GM23338 (cell line): ENCODE data around the gene NTN1. TPM values are rescaled to one million over a fixed set of nuclear protein-coding genes. Genes with fewer than 3 reads are reported as not detected.

Source experiments
- ATAC-seq: fragments of 200-7000 bp; cut with Tn5 transposase; 3 replicates; pipeline ENCODE4 v1.9.1; 2020
- DNase-seq: peaks from one replicate; pipeline ENCODE4 v3.0.0-alpha.2; 2015; ENCODE audit warnings: low spot score
- H2AFZ ChIP-seq: fragments of 200-600 bp; sonication (generic); 2 replicates; pipeline ENCODE4 v1.8.0; 2016; ENCODE audit warnings: antibody characterized with exemption, mild to moderate bottlenecking, moderate library complexity
- H3F3A ChIP-seq: fragments of 200-600 bp; sonication (generic); replicated peaks from 2 replicates; pipeline ENCODE4 v1.8.0; 2017; ENCODE audit warnings: antibody characterized with exemption, mixed run types, low read depth
- H3K27ac ChIP-seq: fragments of 200-600 bp; sonication (generic); 2 replicates; pipeline ENCODE4 v1.6.1; 2016; ENCODE audit warnings: low read depth
- H3K27me3 ChIP-seq: fragments of 200-600 bp; sonication (generic); 2 replicates; pipeline ENCODE4 v1.8.0; 2016; ENCODE audit warnings: mild to moderate bottlenecking, mixed run types, moderate library complexity; ENCODE audit not compliant: insufficient read depth
- H3K36me3 ChIP-seq: fragments of 200-600 bp; sonication (generic); 2 replicates; pipeline ENCODE4 v1.8.0; 2016; ENCODE audit warnings: mild to moderate bottlenecking; ENCODE audit not compliant: insufficient read depth
- H3K4me1 ChIP-seq: fragments of 200-600 bp; sonication (generic); 2 replicates; pipeline ENCODE4 v1.8.0; 2016; ENCODE audit warnings: mild to moderate bottlenecking, moderate library complexity; ENCODE audit not compliant: insufficient read depth
- H3K4me2 ChIP-seq: fragments of 200-600 bp; sonication (generic); 2 replicates; pipeline ENCODE4 v1.7.1; 2017; ENCODE audit warnings: mixed run types
- H3K4me3 ChIP-seq: fragments of 200-600 bp; sonication (generic); 2 replicates; pipeline ENCODE4 v1.6.1; 2016; ENCODE audit warnings: mixed run types
- H3K79me2 ChIP-seq: fragments of 200-600 bp; sonication (generic); replicated peaks from 2 replicates; pipeline ENCODE4 v1.8.0; 2017; ENCODE audit warnings: mild to moderate bottlenecking; ENCODE audit not compliant: insufficient read depth
- H3K9me2 ChIP-seq: fragments of 200-600 bp; sonication (generic); 2 replicates; pipeline ENCODE4 v1.8.0; 2017; ENCODE audit not compliant: insufficient read depth
- H4K20me1 ChIP-seq: fragments of 200-600 bp; sonication (generic); replicated peaks from 2 replicates; pipeline ENCODE4 v1.8.0; 2017; ENCODE audit warnings: mild to moderate bottlenecking; ENCODE audit not compliant: insufficient read depth
- H3K27ac Mint-ChIP-seq: 2 replicates; pipeline ENCODE4 v1.8.0; 2020; ENCODE audit warnings: inconsistent platforms, mild to moderate bottlenecking, moderate library complexity, mixed read lengths
- H3K27me3 Mint-ChIP-seq: 3 replicates; pipeline ENCODE4 v1.8.0; 2022; ENCODE audit warnings: low read depth, mild to moderate bottlenecking, moderate library complexity, mixed read lengths, inconsistent platforms; ENCODE audit not compliant: insufficient read depth, poor library complexity
- H3K36me3 Mint-ChIP-seq: 3 replicates; pipeline ENCODE4 v1.8.0; 2021; ENCODE audit warnings: low read depth, mild to moderate bottlenecking, inconsistent platforms, moderate library complexity, mixed read lengths
- H3K4me1 Mint-ChIP-seq: 3 replicates; pipeline ENCODE4 v1.8.0; 2020; ENCODE audit warnings: mild to moderate bottlenecking, inconsistent platforms, mixed read lengths
- H3K4me3 Mint-ChIP-seq: 3 replicates; pipeline ENCODE4 v1.8.0; 2021; ENCODE audit warnings: moderate library complexity, mild to moderate bottlenecking, inconsistent platforms, mixed read lengths
- H3K9me3 Mint-ChIP-seq: 3 replicates; pipeline ENCODE4 v1.8.0; 2020; ENCODE audit warnings: moderate library complexity, mild to moderate bottlenecking, inconsistent platforms, mixed read lengths
- CREB1 ChIP-seq: fragments of 250-450 bp; sonication (Bioruptor Pico); IDR thresholded peaks from 2 replicates; pipeline ENCODE4 v1.5.0; 2020; ENCODE audit warnings: low read depth, mild to moderate bottlenecking, moderate library complexity
- JUNB ChIP-seq: IDR thresholded peaks from one replicate; pipeline ENCODE4 v1.6.1; 2016; ENCODE audit warnings: antibody characterized with exemption; ENCODE audit not compliant: unreplicated experiment
- POLR2AphosphoS5 ChIP-seq: IDR thresholded peaks from 2 replicates; pipeline ENCODE4 v1.6.1; 2016; ENCODE audit warnings: antibody characterized with exemption, low read depth
- ZNF114 ChIP-seq: fragments of 250-450 bp; sonication (Bioruptor Pico); IDR thresholded peaks from 2 replicates; pipeline ENCODE4 v1.5.0; 2020; ENCODE audit warnings: mild to moderate bottlenecking, moderate library complexity
- ZNF331 ChIP-seq: fragments of 250-450 bp; sonication (Bioruptor Pico); IDR thresholded peaks from 2 replicates; pipeline ENCODE4 v1.5.0; 2020; ENCODE audit warnings: low read depth, mild to moderate bottlenecking, moderate library complexity
- polyA plus RNA-seq: library from polyadenylated mRNA; unstranded; fragments of >200 nt; fragmentation: Nextera tagmentation; extraction: Ambion mirVana; gene quantifications from 2 replicates; pipeline ENCODE4 v1.2.1, GENCODE V29; 2016
- total RNA-seq: library from RNA; depleted of rRNA; stranded (reverse); fragments of >200 nt; shearing (Covaris generic); gene quantifications from 2 replicates; pipeline ENCODE4 v1.2.3, GENCODE V29; 2014
- TF ChIP-seq, protein P1 (sequence below): IDR thresholded peaks from one replicate; pipeline ENCODE4 v1.6.1; 2018; ENCODE audit warnings: antibody characterized with exemption; ENCODE audit not compliant: unreplicated experiment
- TF ChIP-seq, protein P2 (sequence below): IDR thresholded peaks from 2 replicates; pipeline ENCODE4 v1.6.1; 2016; ENCODE audit warnings: antibody characterized with exemption
- TF ChIP-seq, protein P3 (sequence below), 2 experiments: fragments of 200-600 bp in 1 of 2; sonication (generic) in 1 of 2; conservative IDR thresholded peaks; 2 replicates each; pipeline versions ENCODE4 v1.5.1 to v1.6.1; 2016 to 2017; ENCODE audit warnings: antibody characterized with exemption in 2 of 2, low read depth in 2 of 2, mild to moderate bottlenecking in 2 of 2, moderate library complexity in 1 of 2

NTN1 gene
- total and polyA plus RNA-seq, 2 experiments from 2014 or later: 0.57 to 2.6 TPM

DNA sequence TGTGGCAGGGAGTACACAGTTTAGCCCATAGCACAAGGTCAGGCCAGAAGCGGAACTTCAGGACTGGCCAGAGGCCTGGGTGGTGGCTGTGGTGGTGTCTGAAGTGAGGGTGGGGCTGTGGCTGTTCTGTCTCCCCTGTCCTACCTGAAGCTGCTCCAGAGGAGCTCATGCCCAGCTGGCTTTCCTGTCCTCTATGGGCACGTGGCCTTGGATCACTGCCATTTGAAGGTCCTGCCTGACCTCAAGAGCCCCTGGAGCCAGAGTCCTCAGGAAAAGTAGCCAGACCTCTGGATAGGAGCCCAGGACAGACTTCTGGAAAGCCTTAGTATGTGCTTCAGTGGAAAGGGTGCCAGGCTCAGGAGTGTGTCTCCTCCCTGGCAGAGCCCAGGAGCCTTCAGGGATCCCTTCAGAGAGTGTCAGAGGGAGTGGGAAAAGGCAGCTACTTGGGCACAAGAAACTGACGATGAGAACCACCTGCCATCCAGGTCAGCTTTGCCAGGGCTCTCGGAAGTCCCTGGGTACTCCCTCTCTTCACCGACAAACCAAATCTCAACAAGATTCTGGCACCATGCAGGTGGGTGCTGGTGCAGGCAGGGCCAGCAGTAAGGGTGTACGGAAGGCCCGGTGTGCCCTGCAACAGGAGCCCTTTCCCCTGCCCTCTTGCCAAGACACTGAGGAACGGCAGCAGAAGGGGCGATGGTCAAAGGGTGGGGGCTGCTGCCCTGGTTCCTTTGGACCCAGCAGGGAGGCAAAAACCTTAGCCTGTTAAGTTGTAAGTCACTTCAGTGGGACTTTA lies 153.7 kb downstream of the NTN1 start (continued):
- TF ChIP-seq, protein P1, sequence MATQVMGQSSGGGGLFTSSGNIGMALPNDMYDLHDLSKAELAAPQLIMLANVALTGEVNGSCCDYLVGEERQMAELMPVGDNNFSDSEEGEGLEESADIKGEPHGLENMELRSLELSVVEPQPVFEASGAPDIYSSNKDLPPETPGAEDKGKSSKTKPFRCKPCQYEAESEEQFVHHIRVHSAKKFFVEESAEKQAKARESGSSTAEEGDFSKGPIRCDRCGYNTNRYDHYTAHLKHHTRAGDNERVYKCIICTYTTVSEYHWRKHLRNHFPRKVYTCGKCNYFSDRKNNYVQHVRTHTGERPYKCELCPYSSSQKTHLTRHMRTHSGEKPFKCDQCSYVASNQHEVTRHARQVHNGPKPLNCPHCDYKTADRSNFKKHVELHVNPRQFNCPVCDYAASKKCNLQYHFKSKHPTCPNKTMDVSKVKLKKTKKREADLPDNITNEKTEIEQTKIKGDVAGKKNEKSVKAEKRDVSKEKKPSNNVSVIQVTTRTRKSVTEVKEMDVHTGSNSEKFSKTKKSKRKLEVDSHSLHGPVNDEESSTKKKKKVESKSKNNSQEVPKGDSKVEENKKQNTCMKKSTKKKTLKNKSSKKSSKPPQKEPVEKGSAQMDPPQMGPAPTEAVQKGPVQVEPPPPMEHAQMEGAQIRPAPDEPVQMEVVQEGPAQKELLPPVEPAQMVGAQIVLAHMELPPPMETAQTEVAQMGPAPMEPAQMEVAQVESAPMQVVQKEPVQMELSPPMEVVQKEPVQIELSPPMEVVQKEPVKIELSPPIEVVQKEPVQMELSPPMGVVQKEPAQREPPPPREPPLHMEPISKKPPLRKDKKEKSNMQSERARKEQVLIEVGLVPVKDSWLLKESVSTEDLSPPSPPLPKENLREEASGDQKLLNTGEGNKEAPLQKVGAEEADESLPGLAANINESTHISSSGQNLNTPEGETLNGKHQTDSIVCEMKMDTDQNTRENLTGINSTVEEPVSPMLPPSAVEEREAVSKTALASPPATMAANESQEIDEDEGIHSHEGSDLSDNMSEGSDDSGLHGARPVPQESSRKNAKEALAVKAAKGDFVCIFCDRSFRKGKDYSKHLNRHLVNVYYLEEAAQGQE: no peak
- TF ChIP-seq CREB1: no peak
- TF ChIP-seq ZNF331 (CRISPR knock-in tag): no peak
- TF ChIP-seq JUNB: no peak
- no peak for TF ChIP-seq POLR2AphosphoS5

DNA sequence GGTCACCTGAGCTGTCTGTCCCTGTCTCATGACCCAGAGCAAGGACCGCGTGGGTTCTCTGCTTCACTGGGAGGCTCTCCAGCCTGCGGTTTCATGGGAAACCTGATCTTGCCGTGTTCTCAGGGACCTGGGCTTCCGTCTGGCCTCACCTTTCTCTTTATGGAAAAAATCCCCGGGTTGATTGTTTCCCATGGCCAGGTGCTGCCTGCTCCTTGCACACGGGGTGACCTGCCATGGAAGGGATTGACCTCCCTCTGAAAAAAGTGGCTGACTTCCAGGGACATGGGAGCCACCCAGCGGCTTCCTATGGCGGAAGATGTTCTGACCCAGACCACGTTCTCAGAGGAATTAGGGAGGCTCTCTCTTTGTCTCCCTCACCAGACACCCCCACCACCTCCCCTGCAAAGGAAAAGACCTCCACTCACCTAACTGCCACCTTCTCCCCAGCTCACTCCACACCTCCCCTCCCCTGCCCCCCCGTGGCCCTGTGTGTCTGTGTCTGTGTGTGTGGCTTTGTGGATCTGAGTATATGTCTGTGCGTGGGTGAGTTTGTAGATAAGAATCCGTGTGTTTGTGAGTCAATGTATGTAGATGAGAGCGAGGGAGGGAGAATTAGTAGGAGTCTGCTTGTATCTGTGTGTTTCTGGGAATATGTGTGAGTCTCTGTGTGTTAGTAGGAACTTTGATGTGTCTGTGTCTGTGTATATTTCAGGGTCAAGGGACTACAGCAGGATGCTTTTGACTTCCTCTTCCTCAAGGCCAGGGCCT lies 154.6 kb downstream of the NTN1 start:
- Histone ChIP-seq H3K4me3 (no peak overlapping the region), H3K27ac (no peak overlapping the region), H3K4me2 (no peak overlapping the region), H3K9me2 (no peaks in the 10 kb centered on the region), H3K79me2 (no peaks in the 10 kb centered on the region), H3K27me3 (no peaks in the 10 kb centered on the region), H3F3A (no peaks in the 10 kb centered on the region), H3K36me3 (no peaks in the 10 kb centered on the region), H3K4me1 (peaks cover 6% of the 10 kb centered on the region; the same call in 1 of the 2 replicates), H4K20me1 (no peaks in the 10 kb centered on the region), H2AFZ (no peak overlapping the region)
- ATAC-seq (no peak), DNase-seq (no peak)
- Mint-ChIP-seq H3K4me3 (no peak overlapping the region), H3K27ac (no peak overlapping the region), H3K4me1 (peaks cover 14% of the 10 kb centered on the region), H3K27me3 (peaks cover 11% of the 10 kb centered on the region), H3K9me3 (peaks cover 9% of the 10 kb centered on the region; the same call in 2 of the 3 replicates), H3K36me3 (no peaks in the 10 kb centered on the region; the same call in 2 of the 3 replicates)
- no peak for TF ChIP-seq ZNF114 (CRISPR knock-in tag)
- no peak for TF ChIP-seq JUNB
- TF ChIP-seq, protein P2, sequence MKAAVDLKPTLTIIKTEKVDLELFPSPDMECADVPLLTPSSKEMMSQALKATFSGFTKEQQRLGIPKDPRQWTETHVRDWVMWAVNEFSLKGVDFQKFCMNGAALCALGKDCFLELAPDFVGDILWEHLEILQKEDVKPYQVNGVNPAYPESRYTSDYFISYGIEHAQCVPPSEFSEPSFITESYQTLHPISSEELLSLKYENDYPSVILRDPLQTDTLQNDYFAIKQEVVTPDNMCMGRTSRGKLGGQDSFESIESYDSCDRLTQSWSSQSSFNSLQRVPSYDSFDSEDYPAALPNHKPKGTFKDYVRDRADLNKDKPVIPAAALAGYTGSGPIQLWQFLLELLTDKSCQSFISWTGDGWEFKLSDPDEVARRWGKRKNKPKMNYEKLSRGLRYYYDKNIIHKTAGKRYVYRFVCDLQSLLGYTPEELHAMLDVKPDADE: no peak
- TF ChIP-seq, protein P3, sequence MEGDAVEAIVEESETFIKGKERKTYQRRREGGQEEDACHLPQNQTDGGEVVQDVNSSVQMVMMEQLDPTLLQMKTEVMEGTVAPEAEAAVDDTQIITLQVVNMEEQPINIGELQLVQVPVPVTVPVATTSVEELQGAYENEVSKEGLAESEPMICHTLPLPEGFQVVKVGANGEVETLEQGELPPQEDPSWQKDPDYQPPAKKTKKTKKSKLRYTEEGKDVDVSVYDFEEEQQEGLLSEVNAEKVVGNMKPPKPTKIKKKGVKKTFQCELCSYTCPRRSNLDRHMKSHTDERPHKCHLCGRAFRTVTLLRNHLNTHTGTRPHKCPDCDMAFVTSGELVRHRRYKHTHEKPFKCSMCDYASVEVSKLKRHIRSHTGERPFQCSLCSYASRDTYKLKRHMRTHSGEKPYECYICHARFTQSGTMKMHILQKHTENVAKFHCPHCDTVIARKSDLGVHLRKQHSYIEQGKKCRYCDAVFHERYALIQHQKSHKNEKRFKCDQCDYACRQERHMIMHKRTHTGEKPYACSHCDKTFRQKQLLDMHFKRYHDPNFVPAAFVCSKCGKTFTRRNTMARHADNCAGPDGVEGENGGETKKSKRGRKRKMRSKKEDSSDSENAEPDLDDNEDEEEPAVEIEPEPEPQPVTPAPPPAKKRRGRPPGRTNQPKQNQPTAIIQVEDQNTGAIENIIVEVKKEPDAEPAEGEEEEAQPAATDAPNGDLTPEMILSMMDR (conservative IDR thresholded peaks at IDR 0.05; ENCODE audit: low read depth in 2 of 2): no peak
- no peak for TF ChIP-seq ZNF331 (CRISPR knock-in tag)
- TF ChIP-seq CREB1: no peak
